Ramos (cell line): ENCODE results near the gene DOCK3.
"Not testable (repeated sequence)": the region's sequence is repeated elsewhere in the genome, so short reads cannot be mapped to it uniquely, and the experiment has no call there.

Experiments used
- in situ Hi-C: fragments of 300-500 bp; cut with MboI; formaldehyde crosslinking; loops from one replicate; pipeline ENCODE4 v1.14.3; 2022; ENCODE audit warnings: low sequenced_read_pairs; ENCODE audit not compliant: unreplicated experiment

DOCK3 gene

DNA sequence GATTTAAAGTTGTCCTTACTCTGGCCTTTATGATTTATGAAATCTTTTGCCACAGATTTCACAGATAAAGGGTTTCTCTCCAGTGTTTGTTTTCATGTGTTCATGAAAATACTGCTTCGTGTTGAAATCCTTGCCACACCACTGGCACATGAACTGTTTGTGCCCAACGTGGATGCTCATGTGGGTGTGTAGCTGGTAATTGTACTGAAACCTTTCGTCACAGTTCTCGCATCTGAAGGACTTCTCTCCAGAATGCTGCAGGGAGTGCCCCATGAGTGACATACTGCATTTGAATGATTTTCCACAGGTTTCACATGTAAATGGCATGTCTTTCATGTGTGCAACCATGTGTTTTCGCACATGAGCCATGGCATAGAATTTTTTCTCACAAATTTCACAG, 111.9 kb downstream of the DOCK3 start:
- in situ Hi-C loops = no loop called here

DNA sequence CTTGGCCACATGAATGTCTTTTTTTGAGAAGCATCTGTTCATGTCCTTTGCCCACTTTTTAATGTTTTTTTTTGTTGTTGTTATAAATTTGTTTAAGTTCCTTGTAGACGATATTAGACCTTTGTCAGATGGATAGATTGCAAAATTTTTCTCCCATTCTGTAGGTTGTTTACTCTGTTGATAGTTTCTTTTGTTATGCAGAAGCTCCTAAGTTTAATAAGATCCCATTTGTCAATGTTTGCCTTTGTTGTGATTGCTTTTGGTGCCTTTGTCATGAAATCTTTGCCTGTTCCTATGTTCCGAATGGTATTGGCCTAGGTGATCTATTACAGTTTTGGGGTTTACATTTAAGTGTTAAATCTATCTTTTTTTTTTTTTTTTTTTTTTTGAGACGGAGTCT, 116.2 kb downstream of the DOCK3 start:
- in situ Hi-C loops = not testable (repeated sequence)

GRCh38 chr3:50792568-50792967, 117.8 kb downstream of the DOCK3 start:
- in situ Hi-C loops = no loop called here

- in situ Hi-C loops = not testable (repeated sequence)
These were observed 129.1 kb downstream of the DOCK3 start for GRCh38 chr3:50803805-50804204.

DNA sequence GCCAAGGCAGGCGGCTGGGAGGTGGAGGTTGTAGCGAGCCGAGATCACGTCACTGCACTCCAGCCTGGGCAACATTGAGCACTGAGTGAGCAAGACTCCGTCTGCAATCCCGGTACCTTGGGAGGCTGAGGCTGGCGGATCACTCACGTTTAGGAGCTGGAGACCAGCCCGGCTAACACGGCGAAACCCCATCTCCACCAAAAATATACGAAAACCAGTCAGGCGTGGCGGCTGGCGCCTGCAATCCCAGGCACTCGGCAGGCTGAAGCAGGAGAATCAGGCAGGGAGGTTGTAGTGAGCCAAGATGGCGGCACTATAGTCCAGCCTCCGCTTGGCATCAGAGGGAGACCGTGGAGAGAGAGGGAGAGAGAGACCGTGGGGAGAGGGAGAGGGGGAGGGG, 129.6 kb downstream of the DOCK3 start:
- in situ Hi-C loops = not testable (repeated sequence)

- in situ Hi-C loops = no loop called here
These were observed 130.6 kb downstream of the DOCK3 start for GRCh38 chr3:50805321-50805720.

GRCh38 chr3:50806031-50806430, 131.3 kb downstream of the DOCK3 start:
- in situ Hi-C loops = no loop called here

- in situ Hi-C loops = no loop called here
These were observed 132.1 kb downstream of the DOCK3 start for GRCh38 chr3:50806806-50807205.

GRCh38 chr3:50807266-50807665, 132.5 kb downstream of the DOCK3 start:
- in situ Hi-C loops = no loop called here

- in situ Hi-C loops = no loop called here
These were observed 137.2 kb downstream of the DOCK3 start for GRCh38 chr3:50811893-50812292.

DNA sequence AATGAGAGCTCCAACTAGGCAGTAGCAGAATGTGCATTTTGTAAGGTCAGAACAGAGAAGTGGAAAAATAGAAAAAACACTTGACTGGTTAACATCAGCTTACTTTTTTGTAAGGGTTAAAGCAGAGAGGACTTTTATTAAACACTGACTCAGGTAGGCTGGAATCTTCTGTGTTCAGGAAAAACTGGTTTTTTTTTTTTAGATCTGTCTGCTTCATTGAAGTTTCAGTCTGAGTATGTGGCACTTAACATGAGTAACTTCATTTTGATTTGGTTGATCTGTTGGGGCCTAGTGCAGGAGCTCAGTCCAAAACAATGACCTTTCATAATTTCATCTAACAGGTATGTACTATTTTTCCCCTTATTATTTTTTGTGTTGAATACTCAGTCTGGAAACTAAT, 141.1 kb downstream of the DOCK3 start:
- in situ Hi-C loops = no loop called here

- in situ Hi-C loops = no loop called here
These were observed 142.2 kb downstream of the DOCK3 start for GRCh38 chr3:50816894-50817293.

- in situ Hi-C loops = no loop called here
These were observed 143.2 kb downstream of the DOCK3 start for GRCh38 chr3:50817756-50818529.

GRCh38 chr3:50819882-50820281, 145.2 kb downstream of the DOCK3 start:
- in situ Hi-C loops = no loop called here

GRCh38 chr3:50825841-50826240, 151.1 kb downstream of the DOCK3 start:
- in situ Hi-C loops = no loop called here

DNA sequence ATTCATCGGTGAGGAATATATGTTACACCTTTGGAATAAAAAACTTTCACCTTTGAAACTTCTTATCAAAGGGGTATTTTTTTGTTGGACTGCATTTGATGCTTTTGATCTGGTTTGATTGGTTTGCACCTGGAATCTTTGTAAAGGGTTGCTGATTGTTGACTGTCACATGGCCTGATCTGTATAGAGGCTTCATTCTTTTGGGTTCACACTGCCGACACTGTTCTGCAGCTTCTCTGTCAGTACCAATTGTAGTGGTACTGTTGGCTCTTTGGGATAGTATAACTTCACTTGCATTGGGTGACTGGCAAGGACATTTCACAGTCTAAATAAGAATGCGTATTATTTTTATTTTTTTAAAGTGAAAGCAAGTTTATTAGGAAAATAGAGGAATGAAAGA, 155.7 kb downstream of the DOCK3 start:
- in situ Hi-C loops = no loop called here

GRCh38 chr3:50831009-50831408, 156.3 kb downstream of the DOCK3 start:
- in situ Hi-C loops = not testable (repeated sequence)

- in situ Hi-C loops = no loop called here
These were observed 166.3 kb downstream of the DOCK3 start for GRCh38 chr3:50840983-50841489.

DNA sequence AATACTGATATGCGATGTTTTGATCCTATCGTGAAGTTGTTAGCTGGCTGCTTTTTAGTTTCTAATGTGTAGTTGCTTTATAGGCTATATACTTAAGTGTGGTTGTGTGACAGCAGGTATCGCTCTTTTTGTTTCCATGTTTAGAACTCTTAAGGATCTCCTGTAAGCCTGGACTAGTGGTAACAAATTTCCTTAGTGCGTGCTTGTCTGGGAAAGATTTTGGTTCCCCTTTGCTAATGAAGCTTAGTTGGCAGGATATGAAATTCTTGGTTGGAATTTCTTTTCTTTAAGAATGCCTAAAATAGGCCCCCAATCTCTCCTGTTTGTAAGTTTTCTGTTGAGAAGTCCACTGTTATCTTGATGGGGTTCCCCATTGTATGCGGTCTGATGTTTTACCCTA, 173.6 kb downstream of the DOCK3 start:
- in situ Hi-C loops = no loop called here

- in situ Hi-C loops = no loop called here
These were observed 176.1 kb downstream of the DOCK3 start for GRCh38 chr3:50850639-50851511.

DNA sequence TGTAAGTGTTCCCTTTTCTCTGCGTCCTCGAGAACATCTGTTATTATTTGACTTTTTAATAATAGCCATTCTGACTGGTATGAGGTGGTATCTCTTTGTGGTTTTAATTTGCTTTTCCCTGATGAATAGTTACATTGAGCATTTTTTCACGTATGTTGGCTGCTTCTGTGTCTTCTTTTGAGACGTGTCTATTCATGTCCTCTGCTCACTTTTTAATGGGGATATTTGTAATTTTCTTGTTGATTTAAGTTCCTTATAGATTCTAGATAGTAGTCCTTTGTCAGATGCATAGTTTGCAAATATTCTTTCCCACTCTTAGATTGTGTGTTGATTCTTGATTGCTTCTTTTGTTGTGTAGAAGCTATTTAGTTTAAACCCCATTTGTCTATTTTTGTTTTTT, 179.2 kb downstream of the DOCK3 start:
- in situ Hi-C loops = no loop called here
